ENCODE measurements around the gene ARSG. TPM values are rescaled to one million over a fixed set of nuclear protein-coding genes. Genes with fewer than 3 reads are reported as not detected.
A peak's percentile ranks its signal among the peaks of the same experiment; 100 is the strongest.

ARSG gene
- total and polyA plus RNA-seq, 2 of the 13 experiments (the other 11 are each of a cell fraction or from before 2014, with no cell fraction given) = 3.7 to 15.2 TPM

- TF ChIP-seq, protein P1, sequence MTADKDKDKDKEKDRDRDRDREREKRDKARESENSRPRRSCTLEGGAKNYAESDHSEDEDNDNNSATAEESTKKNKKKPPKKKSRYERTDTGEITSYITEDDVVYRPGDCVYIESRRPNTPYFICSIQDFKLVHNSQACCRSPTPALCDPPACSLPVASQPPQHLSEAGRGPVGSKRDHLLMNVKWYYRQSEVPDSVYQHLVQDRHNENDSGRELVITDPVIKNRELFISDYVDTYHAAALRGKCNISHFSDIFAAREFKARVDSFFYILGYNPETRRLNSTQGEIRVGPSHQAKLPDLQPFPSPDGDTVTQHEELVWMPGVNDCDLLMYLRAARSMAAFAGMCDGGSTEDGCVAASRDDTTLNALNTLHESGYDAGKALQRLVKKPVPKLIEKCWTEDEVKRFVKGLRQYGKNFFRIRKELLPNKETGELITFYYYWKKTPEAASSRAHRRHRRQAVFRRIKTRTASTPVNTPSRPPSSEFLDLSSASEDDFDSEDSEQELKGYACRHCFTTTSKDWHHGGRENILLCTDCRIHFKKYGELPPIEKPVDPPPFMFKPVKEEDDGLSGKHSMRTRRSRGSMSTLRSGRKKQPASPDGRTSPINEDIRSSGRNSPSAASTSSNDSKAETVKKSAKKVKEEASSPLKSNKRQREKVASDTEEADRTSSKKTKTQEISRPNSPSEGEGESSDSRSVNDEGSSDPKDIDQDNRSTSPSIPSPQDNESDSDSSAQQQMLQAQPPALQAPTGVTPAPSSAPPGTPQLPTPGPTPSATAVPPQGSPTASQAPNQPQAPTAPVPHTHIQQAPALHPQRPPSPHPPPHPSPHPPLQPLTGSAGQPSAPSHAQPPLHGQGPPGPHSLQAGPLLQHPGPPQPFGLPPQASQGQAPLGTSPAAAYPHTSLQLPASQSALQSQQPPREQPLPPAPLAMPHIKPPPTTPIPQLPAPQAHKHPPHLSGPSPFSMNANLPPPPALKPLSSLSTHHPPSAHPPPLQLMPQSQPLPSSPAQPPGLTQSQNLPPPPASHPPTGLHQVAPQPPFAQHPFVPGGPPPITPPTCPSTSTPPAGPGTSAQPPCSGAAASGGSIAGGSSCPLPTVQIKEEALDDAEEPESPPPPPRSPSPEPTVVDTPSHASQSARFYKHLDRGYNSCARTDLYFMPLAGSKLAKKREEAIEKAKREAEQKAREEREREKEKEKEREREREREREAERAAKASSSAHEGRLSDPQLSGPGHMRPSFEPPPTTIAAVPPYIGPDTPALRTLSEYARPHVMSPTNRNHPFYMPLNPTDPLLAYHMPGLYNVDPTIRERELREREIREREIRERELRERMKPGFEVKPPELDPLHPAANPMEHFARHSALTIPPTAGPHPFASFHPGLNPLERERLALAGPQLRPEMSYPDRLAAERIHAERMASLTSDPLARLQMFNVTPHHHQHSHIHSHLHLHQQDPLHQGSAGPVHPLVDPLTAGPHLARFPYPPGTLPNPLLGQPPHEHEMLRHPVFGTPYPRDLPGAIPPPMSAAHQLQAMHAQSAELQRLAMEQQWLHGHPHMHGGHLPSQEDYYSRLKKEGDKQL (CRISPR knock-in tag; IDR thresholded peaks at IDR 0.05; ENCODE audit: low read depth) = peak; percentile 80
- TF ChIP-seq ZBTB20 (CRISPR knock-in tag; IDR thresholded peaks at IDR 0.05; ENCODE audit: borderline replicate concordance, low read depth) = peak; percentile 94; the same call in 1 of the 2 replicates
- peak; percentile 68 for TF ChIP-seq SP5 (CRISPR knock-in tag; IDR thresholded peaks at IDR 0.05; ENCODE audit: borderline replicate concordance, low read depth)
- TF ChIP-seq, protein P2, sequence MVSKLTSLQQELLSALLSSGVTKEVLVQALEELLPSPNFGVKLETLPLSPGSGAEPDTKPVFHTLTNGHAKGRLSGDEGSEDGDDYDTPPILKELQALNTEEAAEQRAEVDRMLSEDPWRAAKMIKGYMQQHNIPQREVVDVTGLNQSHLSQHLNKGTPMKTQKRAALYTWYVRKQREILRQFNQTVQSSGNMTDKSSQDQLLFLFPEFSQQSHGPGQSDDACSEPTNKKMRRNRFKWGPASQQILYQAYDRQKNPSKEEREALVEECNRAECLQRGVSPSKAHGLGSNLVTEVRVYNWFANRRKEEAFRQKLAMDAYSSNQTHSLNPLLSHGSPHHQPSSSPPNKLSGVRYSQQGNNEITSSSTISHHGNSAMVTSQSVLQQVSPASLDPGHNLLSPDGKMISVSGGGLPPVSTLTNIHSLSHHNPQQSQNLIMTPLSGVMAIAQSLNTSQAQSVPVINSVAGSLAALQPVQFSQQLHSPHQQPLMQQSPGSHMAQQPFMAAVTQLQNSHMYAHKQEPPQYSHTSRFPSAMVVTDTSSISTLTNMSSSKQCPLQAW (CRISPR knock-in tag; IDR thresholded peaks at IDR 0.05) = peak; percentile 84
- peak; percentile 97 for TF ChIP-seq DMAP1 (CRISPR knock-in tag; IDR thresholded peaks at IDR 0.05)
- peak; percentile 88 for TF ChIP-seq SIX4 (CRISPR knock-in tag; IDR thresholded peaks at IDR 0.05)
- no peak; the same call in 1 of the 2 replicates for TF ChIP-seq SP2 (CRISPR knock-in tag; IDR thresholded peaks at IDR 0.05)
- TF ChIP-seq ZNF703 (CRISPR knock-in tag; IDR thresholded peaks at IDR 0.05; ENCODE audit: borderline replicate concordance) = 0 out of 2 replicates have a peak, but pooled peaks have one; percentile 77
- TF ChIP-seq ZNF616 (CRISPR knock-in tag; IDR thresholded peaks at IDR 0.05; ENCODE audit: low read depth) = no peak; the same call in 1 of the 2 replicates
- TF ChIP-seq DRAP1 (CRISPR knock-in tag; IDR thresholded peaks at IDR 0.05) = no peak; the same call in 1 of the 2 replicates
- 0 out of 2 replicates have a peak, but pooled peaks have one; percentile 52 for TF ChIP-seq ZFP90 (CRISPR knock-in tag; IDR thresholded peaks at IDR 0.05; ENCODE audit: borderline replicate concordance)
- TF ChIP-seq SMARCC2 (IDR thresholded peaks at IDR 0.05) = peak; percentile 80; the same call in 1 of the 2 replicates
- TF ChIP-seq TEAD2 (CRISPR knock-in tag; IDR thresholded peaks at IDR 0.05) = peak; percentile 73; the same call in 1 of the 2 replicates
- 0 out of 2 replicates have a peak, but pooled peaks have one; percentile 5 for TF ChIP-seq ZNF552 (CRISPR knock-in tag; IDR thresholded peaks at IDR 0.05; ENCODE audit: borderline replicate concordance)
- TF ChIP-seq, protein P3, sequence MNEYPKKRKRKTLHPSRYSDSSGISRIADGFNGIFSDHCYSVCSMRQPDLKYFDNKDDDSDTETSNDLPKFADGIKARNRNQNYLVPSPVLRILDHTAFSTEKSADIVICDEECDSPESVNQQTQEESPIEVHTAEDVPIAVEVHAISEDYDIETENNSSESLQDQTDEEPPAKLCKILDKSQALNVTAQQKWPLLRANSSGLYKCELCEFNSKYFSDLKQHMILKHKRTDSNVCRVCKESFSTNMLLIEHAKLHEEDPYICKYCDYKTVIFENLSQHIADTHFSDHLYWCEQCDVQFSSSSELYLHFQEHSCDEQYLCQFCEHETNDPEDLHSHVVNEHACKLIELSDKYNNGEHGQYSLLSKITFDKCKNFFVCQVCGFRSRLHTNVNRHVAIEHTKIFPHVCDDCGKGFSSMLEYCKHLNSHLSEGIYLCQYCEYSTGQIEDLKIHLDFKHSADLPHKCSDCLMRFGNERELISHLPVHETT (CRISPR knock-in tag; conservative IDR thresholded peaks at IDR 0.05) = 0 out of 2 replicates have a peak, but pooled peaks have one; percentile 44
- TF ChIP-seq, protein P4, sequence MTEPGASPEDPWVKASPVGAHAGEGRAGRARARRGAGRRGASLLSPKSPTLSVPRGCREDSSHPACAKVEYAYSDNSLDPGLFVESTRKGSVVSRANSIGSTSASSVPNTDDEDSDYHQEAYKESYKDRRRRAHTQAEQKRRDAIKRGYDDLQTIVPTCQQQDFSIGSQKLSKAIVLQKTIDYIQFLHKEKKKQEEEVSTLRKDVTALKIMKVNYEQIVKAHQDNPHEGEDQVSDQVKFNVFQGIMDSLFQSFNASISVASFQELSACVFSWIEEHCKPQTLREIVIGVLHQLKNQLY (CRISPR knock-in tag; IDR thresholded peaks at IDR 0.05) = peak; percentile 96
- TF ChIP-seq ETV5 (CRISPR knock-in tag; IDR thresholded peaks at IDR 0.05; ENCODE audit: borderline replicate concordance) = peak; percentile 96
- TF ChIP-seq NFE2 (CRISPR knock-in tag; IDR thresholded peaks at IDR 0.05) = peak; percentile 9; the same call in 1 of the 2 replicates
These were observed 92.4 kb downstream of the ARSG start (continued) for GRCh38 chr17:68383443-68384321.
